Pancreas (tissue), 10 donors: ENCODE results near the gene IQCE. TPM values are rescaled to one million over a fixed set of nuclear protein-coding genes. Genes with fewer than 3 reads are reported as not detected.
A peak's percentile ranks its signal among the peaks of the same experiment; 100 is the strongest.

ENCODE experiments used
- ATAC-seq, 4 donors: fragments of 200-7000 bp; cut with Tn5 transposase; one replicate each; pipeline versions ENCODE4 v1.8.0 to v1.9.1; 2020; ENCODE audit warnings: mild to moderate bottlenecking in 4 of 4, moderate library complexity in 4 of 4
- DNase-seq, 6 donors: peaks; one replicate each; pipeline ENCODE4 v3.0.0-alpha.2; 2020
- FAIRE-seq: peaks from 2 replicates; lab custom pipeline; 2012; peaks lifted over from hg19 to GRCh38; lab: Jason Lieb, UNC
- H3K27ac ChIP-seq, 4 donors: fragments of 200-600 bp; sonication (generic); 1 replicate in 3 of 4; 2 replicates in 1 of 4; pipeline versions ENCODE4 v1.5.0 to v1.8.0; 2020
- H3K27me3 ChIP-seq, 4 donors: fragments of 200-600 bp; one replicate each; pipeline ENCODE4 v1.8.0; 2021
- H3K36me3 ChIP-seq, 3 donors: fragments of 200-600 bp; sonication (generic) in 1 of 3; one replicate each; pipeline versions ENCODE4 v1.5.0 to v1.8.0; 2020 to 2021
- H3K4me1 ChIP-seq, 3 donors: fragments of 200-600 bp; one replicate each; pipeline ENCODE4 v1.8.0; 2021
- H3K4me3 ChIP-seq, 4 donors: fragments of 200-600 bp; sonication (generic) in 2 of 4; one replicate each; pipeline versions ENCODE4 v1.5.0 to v1.8.0; 2020 to 2021
- H3K9me3 ChIP-seq, 4 donors: fragments of 200-600 bp; one replicate each; pipeline ENCODE4 v1.8.0; 2021
- CTCF ChIP-seq, 4 donors: fragments of 200-600 bp; sonication (generic) in 3 of 4; IDR thresholded peaks; one replicate each; pipeline versions ENCODE4 v1.5.0 to v1.8.0; 2021; ENCODE audit warnings: antibody characterized with exemption in 4 of 4
- WGBS, 2 donors: extraction: QIAGEN DNeasy Blood & Tissue Kit; methylation state at CpG; one replicate each; pipeline ENCODE4 v1.1.7; 2013; 5-methylcytosine and 5-hydroxymethylcytosine counted together
- intact Hi-C, 3 donors: fragments of 100-400 bp; cut with DNase I; formaldehyde crosslinking; loops; one replicate each; pipeline versions ENCODE4 v1.11.1 to v1.14.2; 2022
- polyA plus RNA-seq, 2 donors: library from polyadenylated mRNA; stranded (reverse); fragments of 200-250 nt; gene quantifications; one replicate each; pipeline ENCODE4 v1.2.3, GENCODE V29; 2013
- total RNA-seq, 6 donors: library from RNA; stranded (reverse); fragmentation: NEBNext Ultra II Directional in 4 of 6; extraction: Animal tissue kit (Norgen Biotek cat#: 25700) in 4 of 6; gene quantifications; one replicate each; pipeline versions ENCODE4 v1.2.1 to v1.2.4, GENCODE V29; 2021 to 2023
- donor health status: healthy with polysubstance abuse.
- donor health status: DM: no; HTN: no; CAD: no; lungs with moderate emphysema.
- donor health status: DM: no; HTN: no; CAD: no.
- donor health status: control.
- donor health status: control.
- donor health status: Bipolar disorder and iron deficiency.
- donor health status: DM: yes; HTN: yes; CAD: no.
- donor health status: DM: no; HTN: no; CAD: no.
- donor health status: DM: no; HTN: no; CAD: no.
- donor health status: DM: yes; HTN: yes; CAD: no.

Gene IQCE
- total and polyA plus RNA-seq, 8 donors = 8.8 to 14.1 (median 10.9) TPM

- H3K27ac ChIP-seq = peak overlapping the region in 2 of 4 donors; percentile 53 to 73
- TF ChIP-seq CTCF (IDR thresholded peaks at IDR 0.05) = no peak
- no peaks in the 10 kb centered on the region for H3K9me3 ChIP-seq
- peaks cover 0 to 11% (median 0%) of the 10 kb centered on the region in 3 donors for H3K4me1 ChIP-seq
- no peaks in the 10 kb centered on the region for H3K27me3 ChIP-seq
- H3K36me3 ChIP-seq = peaks cover 0 to 4% (median 0%) of the 10 kb centered on the region in 3 donors
- DNase-seq (peak in 4 of 6 donors; percentile 39 to 72 (median 56)), ATAC-seq (peak; percentile 47 to 85 (median 83)), FAIRE-seq (no peak)
- peak overlapping the region in 1 of 4 donors; percentile 2 for H3K4me3 ChIP-seq
- intact Hi-C loops = no loop called here
- WGBS, 2 donors = 56 to 62% methylated on average over 22 of the region's 22 CpGs
Measured at GRCh38 chr7:2572101-2572842, 13.5 kb downstream of the IQCE start.

- no peak for TF ChIP-seq CTCF (IDR thresholded peaks at IDR 0.05)
- H3K27ac ChIP-seq = no peak overlapping the region
- peaks cover 0 to 11% (median 0%) of the 10 kb centered on the region in 3 donors for H3K4me1 ChIP-seq
- H3K9me3 ChIP-seq = no peaks in the 10 kb centered on the region
- intact Hi-C loops = no loop called here
- no peak overlapping the region for H3K4me3 ChIP-seq
- WGBS, 2 donors = 87 to 88% methylated on average over 9 of the region's 9 CpGs
- ATAC-seq (no peak), FAIRE-seq (no peak), DNase-seq (no peak)
- H3K36me3 ChIP-seq = peaks cover 0 to 4% (median 0%) of the 10 kb centered on the region in 3 donors
- no peaks in the 10 kb centered on the region for H3K27me3 ChIP-seq
Measured at GRCh38 chr7:2573761-2574160, 15.0 kb downstream of the IQCE start.

GRCh38 chr7:2575046-2575732 is 16.4 kb downstream of the IQCE start:
- FAIRE-seq (no peak), DNase-seq (peak in 2 of 6 donors; percentile 7 to 30), ATAC-seq (no peak)
- no peaks in the 10 kb centered on the region for H3K9me3 ChIP-seq
- H3K36me3 ChIP-seq = no peaks in the 10 kb centered on the region
- intact Hi-C loops = no loop called here
- H3K4me3 ChIP-seq = no peak overlapping the region
- WGBS, 2 donors = 85 to 89% methylated on average over 18 to 21 of the region's 21 CpGs
- no peak for TF ChIP-seq CTCF (IDR thresholded peaks at IDR 0.05)
- H3K27me3 ChIP-seq = no peaks in the 10 kb centered on the region
- peaks cover 0 to 11% (median 0%) of the 10 kb centered on the region in 3 donors for H3K4me1 ChIP-seq
- H3K27ac ChIP-seq = no peak overlapping the region

- FAIRE-seq = no peak
- Histone ChIP-seq H3K9me3 (no peaks in the 10 kb centered on the region), H3K36me3 (no peaks in the 10 kb centered on the region), H3K27ac (no peak overlapping the region), H3K4me1 (peaks cover 0 to 11% (median 0%) of the 10 kb centered on the region in 3 donors), H3K4me3 (no peak overlapping the region), H3K27me3 (no peaks in the 10 kb centered on the region)
- TF ChIP-seq CTCF (IDR thresholded peaks at IDR 0.05) = no peak
- no peak for ATAC-seq
- DNase-seq = peak in 1 of 6 donors; percentile 9
- intact Hi-C loops = no loop called here
- WGBS, 2 donors = 91 to 94% methylated on average over 21 of the region's 21 CpGs
Measured at GRCh38 chr7:2575733-2576340, 17.1 kb downstream of the IQCE start.
